HUES48 (cell line): Measurements from ENCODE around the gene SLC38A5.
"Not testable (repeated sequence)": the region's sequence is repeated elsewhere in the genome, so short reads cannot be mapped to it uniquely, and the experiment has no call there.

Experiments
- H3K27ac ChIP-seq: one replicate; pipeline ENCODE4 v1.7.0; 2013; ENCODE audit warnings: low read depth, low read length, inconsistent platforms
- H3K27me3 ChIP-seq: 2 replicates; pipeline ENCODE4 v1.6.1; 2013; ENCODE audit warnings: mild to moderate bottlenecking, low read length; ENCODE audit not compliant: control insufficient read depth, insufficient read depth
- H3K36me3 ChIP-seq: 2 replicates; pipeline ENCODE4 v1.6.1; 2013; ENCODE audit warnings: low read length; ENCODE audit not compliant: control insufficient read depth, insufficient read depth
- H3K4me1 ChIP-seq: 2 replicates; pipeline ENCODE4 v1.6.1; 2013; ENCODE audit warnings: mild to moderate bottlenecking, low read length; ENCODE audit not compliant: control insufficient read depth, insufficient read depth
- H3K4me3 ChIP-seq: 2 replicates; pipeline ENCODE4 v1.5.1; 2013; ENCODE audit warnings: mild to moderate bottlenecking, low read depth, low read length
- H3K9ac ChIP-seq: 2 replicates; pipeline ENCODE4 v1.6.1; 2013; ENCODE audit warnings: mild to moderate bottlenecking, low read depth, low read length, moderate library complexity
- H3K9me3 ChIP-seq: 2 replicates; pipeline ENCODE4 v1.6.1; 2013; ENCODE audit warnings: low read length; ENCODE audit not compliant: control insufficient read depth, insufficient read depth

SLC38A5 gene

GRCh38 chrX:48450076-48450475, 20.0 kb downstream of the SLC38A5 start:
- no peak overlapping the region for H3K27ac ChIP-seq
- no peaks in the 10 kb centered on the region for H3K4me1 ChIP-seq
- H3K9me3 ChIP-seq: peaks cover 28% of the 10 kb centered on the region
- no peak overlapping the region for H3K9ac ChIP-seq
- H3K36me3 ChIP-seq: no peaks in the 10 kb centered on the region
- no peaks in the 10 kb centered on the region for H3K27me3 ChIP-seq
- no peak overlapping the region for H3K4me3 ChIP-seq

GRCh38 chrX:48447201-48447600, 22.9 kb downstream of the SLC38A5 start:
- not testable (repeated sequence) for H3K27ac ChIP-seq, H3K4me3 ChIP-seq, H3K36me3 ChIP-seq, H3K9ac ChIP-seq, H3K27me3 ChIP-seq, H3K4me1 ChIP-seq
- peaks cover 22% of the 10 kb centered on the region for H3K9me3 ChIP-seq

GRCh38 chrX:48433713-48434112, 36.3 kb downstream of the SLC38A5 start:
- not testable (repeated sequence) for H3K36me3 ChIP-seq, H3K27me3 ChIP-seq, H3K27ac ChIP-seq, H3K9ac ChIP-seq, H3K4me3 ChIP-seq, H3K4me1 ChIP-seq
- H3K9me3 ChIP-seq: peaks cover 28% of the 10 kb centered on the region

GRCh38 chrX:48430166-48430565, 39.9 kb downstream of the SLC38A5 start:
- H3K9me3 ChIP-seq: peaks cover 28% of the 10 kb centered on the region
- not testable (repeated sequence) for H3K4me3 ChIP-seq, H3K27ac ChIP-seq, H3K9ac ChIP-seq, H3K27me3 ChIP-seq, H3K4me1 ChIP-seq, H3K36me3 ChIP-seq

- H3K36me3 ChIP-seq, H3K9ac ChIP-seq, H3K4me1 ChIP-seq, H3K27ac ChIP-seq, H3K27me3 ChIP-seq, H3K4me3 ChIP-seq: not testable (repeated sequence)
- peaks cover 28% of the 10 kb centered on the region for H3K9me3 ChIP-seq
Measured at GRCh38 chrX:48429606-48430005, 40.5 kb downstream of the SLC38A5 start.

- not testable (repeated sequence) for H3K27me3 ChIP-seq, H3K9ac ChIP-seq
Measured at GRCh38 chrX:48427027-48427716, 42.9 kb downstream of the SLC38A5 start.

GRCh38 chrX:48411860-48412259, 58.2 kb downstream of the SLC38A5 start, which contains the start of gene SSX4B:
Gene SSX4B (minus strand): TSS chrX:48411960. CDS start chrX:48411372, 588 bp downstream.
- not testable (repeated sequence) for H3K4me1 ChIP-seq, H3K9ac ChIP-seq, H3K4me3 ChIP-seq, H3K27ac ChIP-seq, H3K9me3 ChIP-seq, H3K36me3 ChIP-seq, H3K27me3 ChIP-seq

More at GRCh38 chrX:48427027-48427716, 42.9 kb downstream of the SLC38A5 start:
- not testable (repeated sequence) for H3K27ac ChIP-seq, H3K9me3 ChIP-seq, H3K36me3 ChIP-seq, H3K4me1 ChIP-seq, H3K4me3 ChIP-seq
